ENCODE measurements around the gene PCED1B. TPM values are rescaled to one million over a fixed set of nuclear protein-coding genes. Genes with fewer than 3 reads are reported as not detected.

Gene PCED1B
- polyA plus RNA-seq, 1 donor (not counting 4 experiments of a cell fraction or from before 2014, with no cell fraction given): 3.2 TPM

DNA sequence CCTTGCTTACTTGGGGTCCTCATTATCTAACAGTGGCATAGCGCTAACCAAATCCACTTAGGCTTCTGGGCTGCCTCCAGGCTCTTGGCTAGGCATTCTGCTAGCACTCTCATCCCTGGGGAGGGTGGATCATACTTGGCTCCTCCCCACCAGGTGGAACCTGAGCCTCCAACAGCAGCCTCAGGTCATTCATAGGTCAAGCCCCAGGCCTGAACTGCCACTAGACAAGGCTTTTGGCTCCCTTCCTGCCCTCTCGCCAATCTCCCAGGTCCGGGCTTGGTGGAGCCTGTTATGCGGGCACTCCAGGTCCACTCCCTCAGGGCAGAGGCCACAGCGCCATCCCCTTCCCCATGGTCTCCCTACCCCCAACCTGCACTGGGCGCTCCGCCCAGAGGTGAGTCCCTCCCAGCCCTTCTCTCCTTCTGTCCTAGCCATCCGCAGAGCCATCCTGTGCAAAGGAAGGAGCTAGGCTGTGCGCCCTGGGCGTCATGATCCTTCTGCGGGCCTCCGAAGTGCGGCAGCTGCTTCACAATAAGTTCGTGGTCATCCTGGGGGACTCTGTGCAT, 155.2 kb downstream of the PCED1B start:
- Histone ChIP-seq H3K27ac (ENCODE audit: control insufficient read depth, insufficient read depth, low read length) (no peak overlapping the region), H3K9me1 (ENCODE audit: control insufficient read depth, extremely low read depth, insufficient read depth, low read length) (no peaks in the 10 kb centered on the region), H3K4me2 (ENCODE audit: control insufficient read depth, extremely low read depth, insufficient read depth, low read depth, low read length) (no peak overlapping the region), H4K20me1 (ENCODE audit: control insufficient read depth, extremely low read depth, insufficient read depth, low read length) (no peaks in the 10 kb centered on the region), H3K4me3 (ENCODE audit: control insufficient read depth in 2 of 3, extremely low read depth in 1 of 3, insufficient read depth in 2 of 3, low read depth in 1 of 3, low read length in 3 of 3) (no peak overlapping the region), H3K79me2 (ENCODE audit: control insufficient read depth, insufficient read depth, low read length) (no peaks in the 10 kb centered on the region), H3K9me3 (ENCODE audit: control insufficient read depth, low read depth, low read length) (peaks cover 6% of the 10 kb centered on the region), H3K9ac (ENCODE audit: control insufficient read depth, extremely low read depth, insufficient read depth, low read length) (no peak overlapping the region), H3K27me3 (ENCODE audit: control insufficient read depth, extremely low read depth, insufficient read depth, low read length) (no peaks in the 10 kb centered on the region), H3K4me1 (ENCODE audit: control insufficient read depth, extremely low read depth, insufficient read depth, low read length) (peaks cover 16% of the 10 kb centered on the region), H2AFZ (ENCODE audit: control insufficient read depth, low read length) (no peak overlapping the region), H3K36me3 (ENCODE audit: control insufficient read depth in 2 of 2, extremely low read depth in 1 of 2, insufficient read depth in 2 of 2, low read length in 2 of 2) (peaks cover 1 to 6% of the 10 kb centered on the region in 2 experiments)
- dilution Hi-C loops (cut with MboI; ENCODE audit: extremely low pct_ligation_motif_present, low sequenced_read_pairs): no loop called here
- no peak for TF ChIP-seq CTCF (optimal IDR thresholded peaks at IDR 0.05 in 1 of 3, IDR thresholded peaks at IDR 0.05 in 1 of 3, conservative IDR thresholded peaks at IDR 0.05 in 1 of 3; ENCODE audit: extremely low read depth in 1 of 3, insufficient read depth in 2 of 3, low read length in 3 of 3)
- no peak for TF ChIP-seq EZH2 (IDR thresholded peaks at IDR 0.05; ENCODE audit: low read length)
- FAIRE-seq: no peak
- no peak for DNase-seq (ENCODE audit: low read depth, low spot score)

DNA sequence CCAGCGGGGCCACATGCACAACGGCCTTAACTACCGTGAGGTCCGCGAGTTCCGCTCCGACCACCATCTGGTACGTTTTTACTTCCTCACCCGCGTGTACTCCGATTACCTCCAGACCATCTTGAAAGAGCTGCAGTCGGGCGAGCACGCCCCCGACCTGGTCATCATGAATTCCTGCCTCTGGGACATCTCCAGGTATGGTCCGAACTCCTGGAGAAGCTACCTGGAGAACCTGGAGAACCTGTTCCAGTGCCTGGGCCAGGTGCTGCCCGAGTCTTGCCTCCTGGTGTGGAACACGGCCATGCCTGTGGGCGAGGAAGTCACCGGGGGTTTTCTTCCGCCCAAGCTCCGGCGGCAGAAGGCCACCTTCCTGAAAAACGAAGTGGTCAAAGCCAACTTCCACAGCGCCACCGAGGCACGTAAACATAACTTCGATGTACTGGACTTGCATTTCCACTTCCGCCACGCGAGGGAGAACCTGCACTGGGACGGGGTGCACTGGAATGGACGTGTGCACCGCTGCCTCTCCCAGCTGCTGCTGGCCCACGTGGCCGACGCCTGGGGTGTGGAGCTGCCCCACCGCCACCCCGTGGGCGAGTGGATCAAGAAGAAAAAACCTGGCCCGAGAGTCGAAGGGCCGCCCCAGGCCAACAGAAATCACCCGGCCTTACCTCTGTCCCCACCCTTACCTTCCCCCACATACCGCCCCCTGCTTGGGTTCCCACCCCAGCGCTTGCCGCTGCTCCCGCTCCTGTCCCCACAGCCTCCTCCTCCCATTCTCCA, 156.0 kb downstream of the PCED1B start:
- no peaks in the 10 kb centered on the region for H3K9me1 ChIP-seq (ENCODE audit: control insufficient read depth, extremely low read depth, insufficient read depth, low read length)
- peaks cover 16% of the 10 kb centered on the region for H3K4me1 ChIP-seq (ENCODE audit: control insufficient read depth, extremely low read depth, insufficient read depth, low read length)
- TF ChIP-seq EZH2 (IDR thresholded peaks at IDR 0.05; ENCODE audit: low read length) (no peak), CTCF (optimal IDR thresholded peaks at IDR 0.05 in 1 of 3, IDR thresholded peaks at IDR 0.05 in 1 of 3, conservative IDR thresholded peaks at IDR 0.05 in 1 of 3; ENCODE audit: extremely low read depth in 1 of 3, insufficient read depth in 2 of 3, low read length in 3 of 3) (no peak)
- H3K4me2 ChIP-seq (ENCODE audit: control insufficient read depth, extremely low read depth, insufficient read depth, low read depth, low read length): no peak overlapping the region
- no peak overlapping the region for H3K9ac ChIP-seq (ENCODE audit: control insufficient read depth, extremely low read depth, insufficient read depth, low read length)
- no peaks in the 10 kb centered on the region for H3K27me3 ChIP-seq (ENCODE audit: control insufficient read depth, extremely low read depth, insufficient read depth, low read length)
- peaks cover 6% of the 10 kb centered on the region for H3K9me3 ChIP-seq (ENCODE audit: control insufficient read depth, low read depth, low read length)
- dilution Hi-C loops (cut with MboI; ENCODE audit: extremely low pct_ligation_motif_present, low sequenced_read_pairs): no loop called here
- H3K36me3 ChIP-seq (ENCODE audit: control insufficient read depth in 2 of 2, extremely low read depth in 1 of 2, insufficient read depth in 2 of 2, low read length in 2 of 2): peaks cover 1 to 6% of the 10 kb centered on the region in 2 experiments
- no peak overlapping the region for H2AFZ ChIP-seq (ENCODE audit: control insufficient read depth, low read length)
- H3K27ac ChIP-seq (ENCODE audit: control insufficient read depth, insufficient read depth, low read length): peak overlapping the region; percentile 76
- H3K79me2 ChIP-seq (ENCODE audit: control insufficient read depth, insufficient read depth, low read length): no peaks in the 10 kb centered on the region
- no peaks in the 10 kb centered on the region for H4K20me1 ChIP-seq (ENCODE audit: control insufficient read depth, extremely low read depth, insufficient read depth, low read length)
- no peak overlapping the region for H3K4me3 ChIP-seq (ENCODE audit: control insufficient read depth in 2 of 3, extremely low read depth in 1 of 3, insufficient read depth in 2 of 3, low read depth in 1 of 3, low read length in 3 of 3)
- DNase-seq (ENCODE audit: low read depth, low spot score) (no peak), FAIRE-seq (no peak)

Measured in keratinocyte (primary cell).